Left forelimb (tissue), 1 donor: Measurements from ENCODE around the gene ISCA1.

Source experiments
- DNase-seq: peaks from one replicate; pipeline ENCODE4 v3.0.0-alpha.2; 2018; ENCODE audit warnings: low spot score

The ISCA1 gene

GRCh38 chr9:86222667-86223066, 59.7 kb downstream of the ISCA1 start:
- no peak for DNase-seq

GRCh38 chr9:86219606-86220005, 62.7 kb downstream of the ISCA1 start:
- no peak for DNase-seq

- no peak for DNase-seq
These were observed 65.1 kb downstream of the ISCA1 start for GRCh38 chr9:86217076-86217755.
